CD4-positive, alpha-beta T cell treated with Interleukin-15 for 1 hour (primary cell): ENCODE results near the gene CAPN9.
"Not testable (repeated sequence)": the region's sequence is repeated elsewhere in the genome, so short reads cannot be mapped to it uniquely, and the experiment has no call there.

ENCODE experiments used
- DNase-seq: peaks from one replicate; pipeline ENCODE4 v3.0.0-alpha.2; 2020

The CAPN9 gene

GRCh38 chr1:230749635-230750034 lies 2.4 kb downstream of the CAPN9 start:
- no peak for DNase-seq

- DNase-seq: no peak
These were observed 3.4 kb downstream of the CAPN9 start for GRCh38 chr1:230750576-230750975.

GRCh38 chr1:230750986-230751625 lies 3.9 kb downstream of the CAPN9 start:
- no peak for DNase-seq

GRCh38 chr1:230752407-230752806 lies 5.2 kb downstream of the CAPN9 start:
- no peak for DNase-seq

GRCh38 chr1:230753191-230753585 lies 6.0 kb downstream of the CAPN9 start:
- DNase-seq: no peak

DNA sequence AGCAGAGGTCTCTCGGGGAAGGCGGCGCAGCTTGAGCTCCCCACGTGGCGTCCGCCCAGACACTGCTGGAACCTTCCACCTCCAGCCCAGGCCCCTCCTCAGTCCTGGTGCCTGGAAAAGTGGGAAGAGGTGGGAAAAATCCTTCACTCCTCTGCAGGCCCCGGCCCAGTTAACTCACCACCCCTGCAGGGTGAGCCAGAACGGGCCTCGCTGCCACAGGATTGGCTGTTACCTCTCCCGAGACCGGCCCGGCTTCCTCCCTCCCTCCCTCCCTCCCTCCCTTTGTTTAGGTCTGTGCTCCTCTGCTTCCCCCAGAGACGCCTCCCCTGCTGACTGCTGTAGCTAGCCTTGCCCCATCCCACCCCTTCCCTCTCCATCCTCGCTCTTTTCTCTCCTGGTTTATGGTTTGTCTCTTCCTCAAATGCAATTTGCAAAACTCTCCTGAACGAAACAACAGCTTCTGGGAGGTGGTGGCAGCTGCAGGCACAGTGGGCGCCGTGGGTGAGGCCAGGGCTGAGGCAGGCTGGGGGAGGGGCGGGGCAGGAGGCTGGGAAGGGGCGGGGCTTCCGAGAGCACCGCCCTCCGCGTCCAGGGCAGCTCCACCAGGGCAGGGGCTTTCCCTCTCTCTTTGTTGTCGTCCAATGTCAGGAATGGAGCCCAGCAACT lies 6.5 kb downstream of the CAPN9 start:
- DNase-seq: no peak

DNA sequence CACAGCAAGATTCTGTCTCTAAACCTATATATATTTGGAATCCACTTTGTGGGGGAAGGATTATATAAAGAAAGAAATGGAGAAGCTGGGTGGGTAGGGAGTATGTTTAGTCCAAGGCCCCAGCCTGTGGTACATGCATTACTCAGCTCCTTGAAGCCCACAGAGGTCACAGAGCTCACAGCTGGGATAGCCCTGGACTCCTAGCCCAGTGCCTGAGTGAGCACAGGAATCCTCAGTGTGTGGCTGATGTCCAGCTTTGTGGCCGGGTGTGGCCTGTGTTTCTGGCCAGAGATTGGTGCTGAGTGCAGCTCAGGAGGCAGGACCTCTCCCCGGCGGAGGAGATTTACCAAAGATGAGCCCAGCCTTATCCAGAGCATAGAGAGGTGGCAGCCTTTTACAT lies 7.6 kb downstream of the CAPN9 start:
- DNase-seq: no peak

- DNase-seq: no peak
These were observed 10.9 kb downstream of the CAPN9 start for GRCh38 chr1:230757856-230758708.

GRCh38 chr1:230758709-230759368 lies 11.7 kb downstream of the CAPN9 start:
- DNase-seq: no peak

DNA sequence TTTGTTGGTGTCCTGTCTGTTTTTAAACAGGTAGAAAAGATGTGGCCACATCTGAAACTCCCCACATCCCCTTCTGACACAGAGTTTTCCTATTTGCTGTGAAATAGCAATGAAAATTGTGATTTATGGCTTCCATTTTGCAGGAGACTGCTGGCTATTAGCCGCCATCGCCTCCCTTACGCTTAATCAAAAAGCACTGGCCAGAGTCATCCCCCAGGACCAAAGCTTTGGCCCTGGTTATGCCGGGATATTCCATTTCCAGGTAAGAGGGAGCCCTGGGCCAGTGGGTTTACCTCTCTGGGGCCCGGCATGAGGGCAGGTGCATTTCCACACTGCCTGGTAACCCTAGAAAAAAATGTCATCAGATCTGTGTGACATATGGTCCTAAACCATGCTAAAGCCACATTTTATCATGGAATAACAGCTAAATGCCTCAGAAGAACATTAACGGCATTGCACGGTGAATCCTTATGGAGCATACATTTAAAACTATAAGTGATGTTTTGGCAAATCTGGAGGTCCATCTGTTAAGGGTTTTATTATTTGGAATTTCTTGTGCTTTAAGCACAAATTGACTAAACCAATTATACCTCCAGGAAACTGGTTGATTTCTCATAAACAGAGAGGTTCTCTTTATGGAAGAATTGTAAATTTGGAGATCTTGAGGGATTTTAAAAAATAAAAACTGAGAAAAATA lies 12.3 kb downstream of the CAPN9 start:
- DNase-seq: no peak

- DNase-seq: no peak
These were observed 13.2 kb downstream of the CAPN9 start for GRCh38 chr1:230760360-230760827.

GRCh38 chr1:230761443-230762167 lies 14.4 kb downstream of the CAPN9 start:
- DNase-seq: no peak

GRCh38 chr1:230763927-230764591 lies 16.9 kb downstream of the CAPN9 start:
- no peak for DNase-seq

DNA sequence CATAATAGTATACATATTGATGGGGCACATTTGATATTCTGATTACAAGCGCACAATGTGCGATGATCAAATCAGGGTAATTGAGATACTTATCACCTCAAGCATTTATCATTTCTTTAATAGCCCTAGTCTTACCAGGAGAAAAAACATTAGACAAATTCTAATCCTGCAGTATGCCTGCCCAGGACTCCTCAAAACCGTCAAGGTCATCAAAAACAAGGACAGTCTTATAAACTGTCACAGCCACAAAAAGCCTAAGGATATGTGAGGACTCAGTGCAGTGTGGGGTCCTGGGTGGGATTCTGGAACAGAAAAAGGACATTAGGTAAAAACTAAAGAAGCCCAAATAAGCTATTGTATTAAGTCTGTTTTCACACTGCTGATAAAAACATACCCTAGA lies 19.1 kb downstream of the CAPN9 start:
- no peak for DNase-seq

DNA sequence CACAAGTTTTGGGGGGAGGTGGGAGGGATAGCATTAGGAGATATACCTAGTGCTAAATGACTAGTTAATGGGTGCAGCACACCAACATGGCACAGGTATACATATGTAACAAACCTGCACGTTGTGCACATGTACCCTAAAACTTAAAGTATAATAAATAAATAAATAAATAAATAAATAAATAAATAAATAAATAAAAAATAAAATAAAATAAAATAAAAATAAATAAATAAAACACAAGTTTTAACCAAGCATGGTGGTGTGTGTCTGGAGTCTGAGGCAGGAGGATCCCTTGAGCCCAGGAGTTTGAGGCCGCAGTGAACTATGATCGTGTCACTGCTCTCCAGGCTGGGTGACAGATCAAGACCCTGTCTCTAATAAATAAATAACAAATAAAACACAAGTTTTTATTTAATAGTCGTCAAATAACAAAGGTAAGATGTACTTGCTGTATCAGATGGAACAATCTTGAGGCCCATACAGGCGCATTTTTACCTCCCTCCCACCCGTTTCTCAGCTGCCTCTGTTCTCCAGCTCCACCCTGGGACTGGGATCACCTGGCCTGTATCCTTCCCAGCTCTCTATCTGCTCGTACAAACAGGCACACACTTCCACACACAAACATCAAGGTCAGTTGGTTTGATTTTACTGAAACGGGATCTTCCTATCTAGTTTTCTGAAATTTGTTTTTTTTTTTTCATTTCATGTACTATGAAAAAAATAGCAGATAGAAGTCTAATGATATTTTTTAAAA lies 20.8 kb downstream of the CAPN9 start:
- DNase-seq: not testable (repeated sequence)

DNA sequence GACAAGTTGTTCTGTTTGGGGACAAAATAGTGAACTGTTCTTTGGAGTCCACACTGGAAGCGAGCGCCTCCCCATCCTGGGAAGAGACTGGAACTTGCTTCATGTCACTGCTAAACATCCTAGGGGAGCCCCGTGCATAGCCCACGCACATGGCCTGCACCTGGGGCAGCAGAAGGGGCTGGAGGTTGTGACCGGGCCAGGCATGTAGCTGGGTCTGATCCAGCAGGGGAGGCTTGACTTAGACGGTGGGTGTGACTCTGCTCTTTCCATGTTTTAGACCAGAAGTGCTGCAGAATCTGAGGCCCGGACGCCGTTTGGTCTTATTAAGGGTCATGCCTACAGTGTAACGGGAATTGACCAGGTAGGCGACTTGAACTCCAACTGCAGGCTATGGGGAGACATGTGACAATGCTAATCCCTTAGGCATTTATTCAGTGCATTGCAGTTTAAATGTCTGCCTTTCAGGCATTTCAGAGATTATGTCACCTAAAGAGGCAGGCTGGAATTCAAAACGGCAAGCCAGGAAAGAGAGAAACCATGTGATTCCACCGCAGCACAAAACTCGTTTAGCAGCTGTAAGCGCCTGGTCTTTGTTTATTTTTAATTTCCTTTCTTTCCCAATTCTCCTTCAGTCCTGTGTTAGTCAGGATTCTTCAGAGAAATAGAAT lies 21.8 kb downstream of the CAPN9 start:
- DNase-seq: no peak

- DNase-seq: no peak
These were observed 23.1 kb downstream of the CAPN9 start for GRCh38 chr1:230770317-230770716.

GRCh38 chr1:230771773-230772354 lies 24.7 kb downstream of the CAPN9 start:
- DNase-seq: no peak
